ENCODE measurements around the gene PAIP2B. TPM values are rescaled to one million over a fixed set of nuclear protein-coding genes. Genes with fewer than 3 reads are reported as not detected.
"Not testable (repeated sequence)": the region's sequence is repeated elsewhere in the genome, so short reads cannot be mapped to it uniquely, and the experiment has no call there.

The PAIP2B gene
- total RNA-seq, 2 experiments from 2014 or later: 1.7 to 1.8 TPM

GRCh38 chr2:71208756-71209155 lies 18.1 kb downstream of the PAIP2B start:
- ChIA-PET POLR2A (no interaction called here), CTCF (no interaction called here)
- Mint-ChIP-seq H3K9me3 (no peaks in the 10 kb centered on the region), H3K4me3 (no peak overlapping the region), H3K27me3 (peaks cover 4% of the 10 kb centered on the region), H3K4me1 (no peaks in the 10 kb centered on the region), H3K36me3 (ENCODE audit: low read depth) (no peaks in the 10 kb centered on the region), H3K27ac (no peak overlapping the region)
- DNase-seq: no peak

- Mint-ChIP-seq H3K4me1 (no peaks in the 10 kb centered on the region), H3K27me3 (peaks cover 4% of the 10 kb centered on the region), H3K9me3 (no peaks in the 10 kb centered on the region), H3K27ac (no peak overlapping the region), H3K4me3 (no peak overlapping the region), H3K36me3 (ENCODE audit: low read depth) (no peaks in the 10 kb centered on the region)
- no peak for DNase-seq
- CTCF ChIA-PET: interaction anchor here (0.5 kb wide), 1 partner anchor 15 kb away, joined by 4 read pairs; no protein-coding TSS in a partner anchor
- POLR2A ChIA-PET: no interaction called here
These were observed 19.3 kb downstream of the PAIP2B start for GRCh38 chr2:71207601-71208000.

GRCh38 chr2:71206271-71206670 lies 20.6 kb downstream of the PAIP2B start:
- no peak overlapping the region for H3K4me3 Mint-ChIP-seq
- DNase-seq: no peak
- H3K4me1 Mint-ChIP-seq: no peaks in the 10 kb centered on the region
- POLR2A ChIA-PET: no interaction called here
- no peaks in the 10 kb centered on the region for H3K36me3 Mint-ChIP-seq (ENCODE audit: low read depth)
- H3K9me3 Mint-ChIP-seq: no peaks in the 10 kb centered on the region
- peaks cover 4% of the 10 kb centered on the region for H3K27me3 Mint-ChIP-seq
- H3K27ac Mint-ChIP-seq: no peak overlapping the region
- CTCF ChIA-PET: no interaction called here

- no peak overlapping the region for H3K27ac Mint-ChIP-seq
- peaks cover 5% of the 10 kb centered on the region for H3K9me3 Mint-ChIP-seq
- ChIA-PET CTCF (interaction anchor here (1.3 kb wide), 1 partner anchor 19 kb away, joined by 3 read pairs; no protein-coding TSS in a partner anchor), POLR2A (no interaction called here)
- no peak overlapping the region for H3K4me3 Mint-ChIP-seq
- peaks cover 5% of the 10 kb centered on the region for H3K27me3 Mint-ChIP-seq
- H3K4me1 Mint-ChIP-seq: no peaks in the 10 kb centered on the region
- no peak for DNase-seq
- no peaks in the 10 kb centered on the region for H3K36me3 Mint-ChIP-seq (ENCODE audit: low read depth)
These were observed 35.3 kb downstream of the PAIP2B start for GRCh38 chr2:71191570-71191943.

- ChIA-PET POLR2A (no interaction called here), CTCF (interaction anchor here (1.3 kb wide), 1 partner anchor 20 kb away, joined by 3 read pairs; no protein-coding TSS in a partner anchor)
- DNase-seq: no peak
- Mint-ChIP-seq H3K27ac (no peak overlapping the region), H3K36me3 (ENCODE audit: low read depth) (no peaks in the 10 kb centered on the region), H3K4me1 (no peaks in the 10 kb centered on the region), H3K9me3 (peaks cover under 1% of the 10 kb centered on the region), H3K4me3 (no peak overlapping the region), H3K27me3 (peaks cover 3% of the 10 kb centered on the region)
These were observed 36.0 kb downstream of the PAIP2B start for GRCh38 chr2:71190656-71191569.

GRCh38 chr2:71187589-71187988 lies 39.3 kb downstream of the PAIP2B start:
- H3K36me3 Mint-ChIP-seq (ENCODE audit: low read depth): no peaks in the 10 kb centered on the region
- ChIA-PET CTCF (interaction anchor here (0.6 kb wide), 1 partner anchor 121 kb away, joined by 4 read pairs; no protein-coding TSS in a partner anchor), POLR2A (interaction anchor here (1.1 kb wide), 1 partner anchor 39 kb away, joined by 4 read pairs; the partner anchor contains the start of gene PAIP2B)
- H3K9me3 Mint-ChIP-seq: no peaks in the 10 kb centered on the region
- H3K27me3 Mint-ChIP-seq: no peaks in the 10 kb centered on the region
- no peak overlapping the region for H3K4me3 Mint-ChIP-seq
- H3K4me1 Mint-ChIP-seq: no peaks in the 10 kb centered on the region
- H3K27ac Mint-ChIP-seq: no peak overlapping the region
- no peak for DNase-seq

- H3K9me3 Mint-ChIP-seq: no peaks in the 10 kb centered on the region
- DNase-seq: no peak
- CTCF ChIA-PET: interaction anchor here (0.6 kb wide), 1 partner anchor 121 kb away, joined by 4 read pairs; no protein-coding TSS in a partner anchor
- POLR2A ChIA-PET: interaction anchor here (1.1 kb wide), 1 partner anchor 40 kb away, joined by 4 read pairs; the partner anchor contains the start of gene PAIP2B
- H3K36me3 Mint-ChIP-seq (ENCODE audit: low read depth): no peaks in the 10 kb centered on the region
- no peak overlapping the region for H3K27ac Mint-ChIP-seq
- H3K4me1 Mint-ChIP-seq: no peaks in the 10 kb centered on the region
- no peaks in the 10 kb centered on the region for H3K27me3 Mint-ChIP-seq
- no peak overlapping the region for H3K4me3 Mint-ChIP-seq
These were observed 39.9 kb downstream of the PAIP2B start for GRCh38 chr2:71186973-71187372.

GRCh38 chr2:71183306-71184115 lies 43.4 kb downstream of the PAIP2B start:
- H3K9me3 Mint-ChIP-seq; POLR2A ChIA-PET; H3K4me1 Mint-ChIP-seq; CTCF ChIA-PET; H3K4me3 Mint-ChIP-seq; H3K27ac Mint-ChIP-seq; H3K27me3 Mint-ChIP-seq; DNase-seq; H3K36me3 Mint-ChIP-seq (ENCODE audit: low read depth): not testable (repeated sequence)

- H3K4me3 Mint-ChIP-seq: no peak overlapping the region
- no peaks in the 10 kb centered on the region for H3K36me3 Mint-ChIP-seq (ENCODE audit: low read depth)
- H3K9me3 Mint-ChIP-seq: no peaks in the 10 kb centered on the region
- H3K27me3 Mint-ChIP-seq: no peaks in the 10 kb centered on the region
- DNase-seq: no peak
- H3K27ac Mint-ChIP-seq: no peak overlapping the region
- CTCF ChIA-PET: no interaction called here
- no peaks in the 10 kb centered on the region for H3K4me1 Mint-ChIP-seq
- POLR2A ChIA-PET: no interaction called here
These were observed 45.6 kb downstream of the PAIP2B start for GRCh38 chr2:71181316-71181715.

- H3K4me1 Mint-ChIP-seq; POLR2A ChIA-PET; H3K27ac Mint-ChIP-seq; H3K36me3 Mint-ChIP-seq (ENCODE audit: low read depth); DNase-seq; H3K27me3 Mint-ChIP-seq; H3K4me3 Mint-ChIP-seq; CTCF ChIA-PET; H3K9me3 Mint-ChIP-seq: not testable (repeated sequence)
These were observed 48.1 kb downstream of the PAIP2B start for GRCh38 chr2:71178836-71179235.

GRCh38 chr2:71174207-71174606 lies 52.7 kb downstream of the PAIP2B start:
- CTCF ChIA-PET: interaction anchor here (0.9 kb wide), 1 partner anchor 158 kb away, joined by 3 read pairs; the partner anchor contains the start of gene ZNF638
- no peaks in the 10 kb centered on the region for H3K9me3 Mint-ChIP-seq
- H3K36me3 Mint-ChIP-seq (ENCODE audit: low read depth): no peaks in the 10 kb centered on the region

GRCh38 chr2:71173096-71173495 lies 53.8 kb downstream of the PAIP2B start:
- POLR2A ChIA-PET: no interaction called here
- no peaks in the 10 kb centered on the region for H3K27me3 Mint-ChIP-seq
- CTCF ChIA-PET: no interaction called here
- no peaks in the 10 kb centered on the region for H3K36me3 Mint-ChIP-seq (ENCODE audit: low read depth)
- H3K9me3 Mint-ChIP-seq: no peaks in the 10 kb centered on the region
- peaks cover 5% of the 10 kb centered on the region for H3K4me1 Mint-ChIP-seq
- no peak for DNase-seq
- no peak overlapping the region for H3K4me3 Mint-ChIP-seq
- H3K27ac Mint-ChIP-seq: no peak overlapping the region

More at GRCh38 chr2:71174207-71174606, 52.7 kb downstream of the PAIP2B start:
- POLR2A ChIA-PET: no interaction called here
- Mint-ChIP-seq H3K27ac (no peak overlapping the region), H3K27me3 (no peaks in the 10 kb centered on the region), H3K4me1 (peaks cover 5% of the 10 kb centered on the region), H3K4me3 (no peak overlapping the region)
- DNase-seq: no peak

- Mint-ChIP-seq H3K36me3 (ENCODE audit: low read depth) (no peaks in the 10 kb centered on the region), H3K27ac (no peak overlapping the region), H3K9me3 (no peaks in the 10 kb centered on the region), H3K4me3 (no peak overlapping the region), H3K4me1 (no peaks in the 10 kb centered on the region), H3K27me3 (peaks cover 14% of the 10 kb centered on the region)
- DNase-seq: no peak
- POLR2A ChIA-PET: no interaction called here
- CTCF ChIA-PET: interaction anchor here (0.5 kb wide), 1 partner anchor 223 kb away, joined by 3 read pairs; no protein-coding TSS in a partner anchor
These were observed 60.1 kb downstream of the PAIP2B start for GRCh38 chr2:71166812-71167211.

All from activated CD4-positive, alpha-beta memory T cell treated with anti-CD3 and anti-CD28 coated beads, Interleukin-2, amount 10 ng/mL, durations not matched to agents 7 days and 5 days (primary cell).